GM18861 (cell line): ENCODE results near the gene DOCK6.

Experiments
- ATAC-seq: cut with Tn5 transposase; IDR thresholded peaks from one replicate; pipeline ENCODE4 v1.9.1; 2021; ENCODE audit not compliant: unreplicated experiment

Gene DOCK6

DNA sequence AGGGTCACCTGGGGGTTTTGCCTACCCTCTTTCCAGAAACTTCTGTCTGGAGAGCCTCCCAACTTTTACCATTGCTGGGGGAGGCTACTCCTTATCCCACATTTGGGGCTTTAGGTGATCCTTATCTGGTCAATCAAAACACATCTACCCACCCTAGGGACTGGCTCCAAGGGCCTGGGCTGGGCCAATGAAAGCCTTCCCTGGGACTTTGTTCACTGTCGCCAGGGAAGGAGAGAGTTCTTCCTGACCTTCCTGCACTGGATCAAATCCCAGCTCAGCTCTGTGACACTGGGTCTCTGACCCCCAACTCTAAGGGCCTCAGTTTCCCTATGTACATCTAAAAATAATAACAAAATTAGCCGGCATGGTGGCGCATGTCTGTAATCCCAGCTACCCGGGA is 11.1 kb downstream of the DOCK6 start:
- ATAC-seq, result no peak

DNA sequence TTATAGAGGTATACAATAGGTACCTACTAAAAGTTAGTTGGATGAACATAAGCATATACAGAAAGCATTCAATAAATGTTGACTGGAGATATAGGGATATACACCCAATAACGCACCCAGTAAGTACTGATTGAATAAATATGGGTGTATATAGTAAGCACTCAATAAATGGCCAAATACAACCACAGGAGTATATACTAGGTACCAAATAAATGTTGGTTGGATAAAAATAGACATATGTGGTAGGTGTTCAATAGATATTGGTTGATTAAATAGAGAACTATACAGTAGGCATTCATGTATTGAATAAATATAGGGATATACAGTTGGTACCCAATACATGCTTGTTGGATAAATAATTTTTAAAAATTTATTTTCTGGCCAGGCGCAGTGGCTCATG is 13.5 kb downstream of the DOCK6 start:
- ATAC-seq, result no peak

DNA sequence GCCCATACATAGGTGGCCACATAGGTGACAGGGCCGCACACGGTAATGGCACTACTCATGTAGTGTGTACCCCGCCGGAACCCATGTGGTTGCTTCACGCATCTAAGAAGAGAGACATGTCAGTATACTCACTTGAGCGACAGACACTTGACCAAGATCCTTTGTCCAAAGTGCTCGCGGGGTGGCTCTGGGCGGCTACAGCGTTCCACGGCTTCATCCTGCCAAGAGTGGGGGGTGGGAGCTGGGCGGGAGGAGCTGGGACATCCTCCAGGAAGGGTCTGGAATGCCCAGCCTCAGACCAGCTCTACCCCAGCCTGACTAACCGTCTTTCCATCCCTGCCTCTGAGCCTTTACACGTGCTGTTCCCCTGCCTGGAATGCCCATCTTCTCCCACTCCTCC is 14.4 kb downstream of the DOCK6 start:
- ATAC-seq, result no peak

DNA sequence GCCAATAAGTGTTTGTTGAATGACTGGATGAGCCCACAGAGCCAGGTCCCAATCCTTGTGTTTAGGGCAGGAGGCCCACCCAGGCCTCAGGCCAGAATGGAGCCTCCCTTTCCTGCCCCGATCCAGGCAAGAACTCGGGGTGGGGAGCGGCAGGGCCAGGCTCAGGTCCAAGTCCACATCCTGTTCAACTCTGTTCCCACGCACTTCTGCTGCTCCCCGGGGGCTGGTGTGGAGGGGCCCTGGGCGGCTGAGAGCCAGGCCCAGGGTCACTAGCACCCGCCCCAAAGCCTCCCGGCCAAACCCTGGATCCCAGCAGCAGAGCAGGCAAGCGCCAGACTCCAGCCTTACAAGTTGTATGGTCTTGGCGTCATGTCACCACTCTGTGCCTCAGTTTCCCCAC is 14.9 kb downstream of the DOCK6 start:
- ATAC-seq, result no peak

DNA sequence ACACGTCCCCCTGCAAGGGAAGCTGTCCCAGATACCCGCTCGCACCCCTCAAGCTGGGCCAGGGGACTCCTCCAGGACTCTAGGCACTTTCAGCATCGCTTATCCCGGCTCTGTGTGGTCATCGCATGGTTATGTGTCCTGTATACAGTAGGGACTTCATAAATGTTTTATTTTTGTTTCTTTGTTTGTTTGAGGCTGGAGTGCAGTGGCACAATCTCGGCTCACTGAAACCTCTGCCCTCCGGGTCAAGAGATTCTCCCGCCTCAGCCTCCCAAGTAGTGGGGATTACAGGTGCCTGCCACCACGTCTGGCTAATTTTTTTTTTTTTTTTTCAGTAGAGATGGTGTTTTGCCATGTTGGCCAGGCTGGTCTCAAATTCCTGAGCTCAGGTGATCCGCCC is 15.4 kb downstream of the DOCK6 start:
- ATAC-seq, result no peak

DNA sequence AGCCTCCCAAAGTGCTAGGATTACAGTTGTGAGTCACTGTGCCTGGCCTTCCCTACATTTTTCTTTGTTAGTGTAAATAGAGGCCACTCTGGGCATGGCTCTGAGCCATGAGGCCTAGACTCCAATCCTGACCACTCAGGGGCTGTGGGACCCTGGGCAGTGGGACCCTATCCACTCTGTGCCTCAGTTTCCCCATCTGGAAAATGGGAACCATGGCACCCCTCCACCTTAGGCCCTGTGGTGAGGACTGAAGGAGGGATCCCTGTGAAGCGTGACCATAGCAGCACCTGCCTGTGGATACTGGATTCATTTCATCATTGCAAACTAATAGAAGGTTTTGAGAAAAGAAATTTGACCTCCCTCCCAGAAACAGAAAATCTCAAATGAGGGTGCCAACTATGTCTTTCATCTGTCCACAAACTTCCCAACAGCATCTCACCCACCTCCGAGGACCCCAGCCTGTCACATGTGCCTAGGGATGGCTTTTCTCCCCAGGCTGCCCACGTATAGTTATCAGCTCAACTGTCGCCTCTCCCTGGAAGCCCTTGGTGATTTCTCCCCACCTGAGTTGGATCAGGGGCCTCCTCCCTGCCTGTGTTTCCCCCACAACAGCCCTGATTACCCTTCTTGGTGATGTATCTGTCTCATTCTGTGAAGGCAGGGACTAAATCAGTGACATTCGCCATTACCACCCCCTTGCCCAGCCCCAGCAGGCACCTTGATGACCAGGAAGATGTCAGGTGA is 17.3 kb downstream of the DOCK6 start:
- no peak for ATAC-seq

DNA sequence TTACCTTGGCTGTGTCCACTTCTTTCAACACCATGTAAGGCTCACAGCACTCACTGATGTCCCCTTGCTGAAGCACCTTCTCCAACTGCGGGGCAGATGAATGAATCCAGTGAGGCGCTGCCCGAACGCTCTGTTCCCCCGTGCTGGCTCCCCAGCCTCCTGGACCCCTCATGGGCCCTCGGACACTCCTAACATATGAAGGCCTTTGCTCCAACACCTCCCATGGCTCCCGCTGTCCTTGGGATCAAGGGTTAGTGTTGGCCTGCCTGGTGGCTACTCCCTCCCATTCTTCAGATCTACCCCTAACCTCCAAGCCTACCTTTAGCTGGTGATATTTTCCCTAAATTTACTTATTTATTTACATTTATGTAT is 18.5 kb downstream of the DOCK6 start:
- ATAC-seq, result no peak

DNA sequence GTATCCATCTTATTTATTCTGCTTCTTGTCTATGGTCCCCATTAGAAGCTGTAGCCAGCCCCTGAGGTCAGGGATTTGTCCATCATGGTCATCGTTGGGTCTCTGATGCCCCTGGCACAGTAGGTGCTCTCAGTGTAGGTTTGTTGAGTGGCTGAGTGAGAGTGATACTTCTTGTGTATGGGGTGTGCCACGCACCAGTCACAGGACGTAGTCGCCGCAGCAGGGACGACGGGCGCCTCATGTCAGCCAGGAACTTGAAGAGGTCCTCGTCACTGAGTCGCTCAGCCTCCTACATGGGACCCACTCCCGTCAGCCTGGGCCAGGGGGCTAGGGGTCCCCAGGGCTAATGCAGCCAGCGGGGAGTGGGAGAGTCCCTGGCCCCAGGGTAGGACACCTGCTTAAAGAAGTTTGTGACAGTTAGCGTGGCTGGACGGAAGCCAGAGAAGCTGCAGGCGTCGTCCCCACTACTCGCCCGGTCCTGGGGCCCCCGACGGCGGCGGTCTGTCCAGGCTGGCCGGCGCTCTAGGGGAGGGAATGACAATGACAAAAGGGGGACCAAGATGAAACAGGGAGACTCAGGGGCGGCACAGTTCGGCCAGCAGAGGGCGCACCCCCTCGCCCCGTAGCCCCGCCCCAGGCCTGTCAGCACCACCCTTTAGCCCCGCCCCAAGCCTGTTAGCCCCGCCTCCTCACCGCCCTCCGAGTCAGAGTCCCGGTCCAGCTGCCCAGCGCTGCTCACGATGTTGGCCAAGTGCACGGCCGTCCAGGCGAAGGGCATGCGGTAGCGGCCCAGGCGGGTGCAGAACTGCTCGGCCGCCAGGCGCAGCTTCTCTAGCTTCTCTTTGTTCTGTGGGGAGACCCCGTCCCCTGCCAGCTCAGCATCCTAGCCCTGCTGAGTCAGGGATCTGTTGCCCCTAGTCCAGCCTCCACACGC is 19.2 kb downstream of the DOCK6 start:
- no peak for ATAC-seq

DNA sequence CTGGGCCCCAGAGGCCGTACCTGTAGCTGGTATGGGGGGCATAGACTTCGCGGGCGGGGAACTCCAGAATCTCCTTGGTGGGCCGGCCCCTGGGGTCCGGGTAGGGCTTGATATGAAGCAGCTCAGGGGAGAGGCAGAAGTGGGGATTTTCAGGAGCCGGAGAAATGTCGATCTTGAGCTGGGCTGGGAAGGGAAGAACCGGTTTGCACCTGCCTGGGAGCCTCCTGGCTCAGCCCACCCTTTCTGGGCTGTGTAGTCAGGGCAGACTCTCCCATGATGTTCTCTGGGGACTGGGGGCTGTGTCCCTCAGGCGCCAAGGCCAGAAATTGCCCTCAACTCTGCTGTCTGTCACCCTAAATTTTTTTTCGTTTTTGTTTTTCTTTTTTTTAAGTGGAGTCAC is 20.3 kb downstream of the DOCK6 start:
- no peak for ATAC-seq

DNA sequence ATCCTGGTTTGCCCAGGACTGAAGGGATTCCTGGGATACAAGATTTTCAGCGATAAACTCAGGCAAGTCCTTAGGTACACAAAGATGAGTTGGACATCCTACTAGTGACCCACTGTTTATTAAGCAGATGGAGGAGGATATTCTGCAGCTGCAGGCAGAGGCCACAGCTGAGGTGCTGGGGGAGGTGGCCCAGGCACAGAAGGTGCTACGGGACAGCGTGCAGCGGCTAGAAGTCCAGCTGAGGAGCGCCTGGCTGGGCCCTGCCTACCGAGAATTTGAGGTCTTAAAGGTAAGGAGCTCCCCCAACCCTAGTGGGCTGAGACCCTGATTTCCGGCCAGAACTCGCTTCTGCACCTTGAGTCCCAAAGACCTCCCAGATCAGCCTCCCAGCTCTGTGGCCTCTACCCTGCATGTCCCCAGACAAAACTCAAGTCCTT is 22.3 kb downstream of the DOCK6 start:
- no peak for ATAC-seq

DNA sequence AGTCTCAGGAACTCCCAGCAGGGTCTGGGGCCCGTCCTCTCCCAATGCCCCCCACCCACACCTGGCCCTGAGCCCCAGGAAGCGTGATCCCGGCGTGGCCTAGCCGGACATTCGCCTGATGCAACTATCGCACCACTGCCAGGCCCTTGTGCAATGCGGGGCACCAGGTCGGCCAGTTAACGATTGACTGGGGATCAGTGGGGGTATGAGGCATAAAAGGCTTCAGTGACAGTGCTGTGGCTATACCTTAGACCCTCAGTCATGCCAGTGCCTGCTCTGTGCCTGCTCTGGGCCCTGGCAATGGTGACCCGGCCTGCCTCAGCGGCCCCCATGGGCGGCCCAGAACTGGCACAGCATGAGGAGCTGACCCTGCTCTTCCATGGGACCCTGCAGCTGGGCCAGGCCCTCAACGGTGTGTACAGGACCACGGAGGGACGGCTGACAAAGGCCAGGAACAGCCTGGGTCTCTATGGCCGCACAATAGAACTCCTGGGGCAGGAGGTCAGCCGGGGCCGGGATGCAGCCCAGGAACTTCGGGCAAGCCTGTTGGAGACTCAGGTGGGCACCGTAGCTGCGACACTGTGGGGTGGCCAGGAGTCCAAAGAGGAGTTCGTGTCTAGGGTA is 22.8 kb downstream of the DOCK6 start, which contains the start of gene ANGPTL8:
Gene ANGPTL8 (plus strand): TSS at position 243 of the 624 bp plus-strand sequence. CDS start 19 bp downstream, at position 262.
- ATAC-seq, result no peak

DNA sequence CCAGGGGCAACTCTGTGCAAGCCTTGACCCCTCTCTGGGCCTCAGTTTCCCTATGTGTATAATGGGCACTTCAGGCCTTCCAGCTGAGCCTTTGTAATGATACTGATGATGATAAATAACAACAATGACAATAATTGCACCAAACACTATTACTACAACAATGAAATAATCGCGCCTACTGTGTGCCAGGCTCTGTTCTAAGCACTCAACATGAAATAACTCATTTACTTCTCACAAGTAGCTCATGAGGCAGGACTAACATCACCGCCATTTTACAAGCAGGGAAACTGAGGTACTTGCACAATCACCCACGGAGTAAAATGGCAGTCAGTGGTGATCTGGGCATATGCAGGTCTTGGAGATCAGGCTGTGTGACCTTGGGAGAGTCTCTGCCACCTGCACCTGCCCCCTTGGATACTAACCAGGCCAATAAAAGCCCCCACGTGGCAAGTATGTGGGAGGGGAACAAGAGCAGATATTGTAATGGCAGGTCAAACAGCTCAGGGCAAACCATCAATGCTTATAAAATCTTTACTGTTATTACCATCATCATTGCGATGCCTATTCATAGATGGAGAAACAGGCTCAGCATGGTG is 23.4 kb downstream of the DOCK6 start:
- no peak for ATAC-seq

DNA sequence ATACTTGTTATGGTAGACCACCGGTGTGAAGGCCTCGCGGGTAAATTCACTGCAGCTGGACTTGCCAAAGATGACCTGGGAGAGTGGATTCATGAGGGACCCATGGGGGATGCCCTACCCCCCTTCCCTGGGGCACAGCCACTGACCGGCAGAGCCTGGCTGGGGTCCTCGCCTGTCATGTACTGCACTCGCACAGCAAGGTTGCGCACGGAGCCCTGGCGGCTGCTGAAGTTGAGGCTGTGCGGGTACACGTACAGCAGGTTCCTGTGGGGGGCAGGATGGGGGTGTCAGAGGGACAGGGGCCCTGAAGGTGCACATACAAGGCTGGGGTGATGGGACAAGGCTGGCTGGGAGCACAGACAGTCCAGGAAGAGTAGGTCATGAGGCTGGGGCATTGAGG is 24.3 kb downstream of the DOCK6 start:
- ATAC-seq, result no peak

DNA sequence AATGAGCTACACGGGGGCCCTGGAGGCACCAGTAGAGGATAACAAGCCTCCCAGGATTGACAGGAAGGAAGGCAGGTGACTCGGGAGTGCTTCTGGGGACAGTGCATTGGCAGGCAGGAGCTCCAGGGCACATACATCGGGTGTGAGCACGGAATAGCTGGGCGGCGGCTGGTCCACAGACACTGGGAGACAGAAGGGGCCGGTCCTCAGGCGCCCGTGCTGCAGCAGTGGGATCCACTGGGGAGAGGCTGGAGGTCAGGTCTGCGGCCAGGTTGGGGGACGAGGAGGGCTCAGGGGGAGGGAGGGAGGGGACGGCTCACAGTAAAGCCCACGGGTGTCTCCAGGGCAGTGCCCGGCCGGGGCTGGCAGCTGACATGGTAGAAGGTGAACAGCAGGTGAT is 25.0 kb downstream of the DOCK6 start:
- no peak for ATAC-seq

DNA sequence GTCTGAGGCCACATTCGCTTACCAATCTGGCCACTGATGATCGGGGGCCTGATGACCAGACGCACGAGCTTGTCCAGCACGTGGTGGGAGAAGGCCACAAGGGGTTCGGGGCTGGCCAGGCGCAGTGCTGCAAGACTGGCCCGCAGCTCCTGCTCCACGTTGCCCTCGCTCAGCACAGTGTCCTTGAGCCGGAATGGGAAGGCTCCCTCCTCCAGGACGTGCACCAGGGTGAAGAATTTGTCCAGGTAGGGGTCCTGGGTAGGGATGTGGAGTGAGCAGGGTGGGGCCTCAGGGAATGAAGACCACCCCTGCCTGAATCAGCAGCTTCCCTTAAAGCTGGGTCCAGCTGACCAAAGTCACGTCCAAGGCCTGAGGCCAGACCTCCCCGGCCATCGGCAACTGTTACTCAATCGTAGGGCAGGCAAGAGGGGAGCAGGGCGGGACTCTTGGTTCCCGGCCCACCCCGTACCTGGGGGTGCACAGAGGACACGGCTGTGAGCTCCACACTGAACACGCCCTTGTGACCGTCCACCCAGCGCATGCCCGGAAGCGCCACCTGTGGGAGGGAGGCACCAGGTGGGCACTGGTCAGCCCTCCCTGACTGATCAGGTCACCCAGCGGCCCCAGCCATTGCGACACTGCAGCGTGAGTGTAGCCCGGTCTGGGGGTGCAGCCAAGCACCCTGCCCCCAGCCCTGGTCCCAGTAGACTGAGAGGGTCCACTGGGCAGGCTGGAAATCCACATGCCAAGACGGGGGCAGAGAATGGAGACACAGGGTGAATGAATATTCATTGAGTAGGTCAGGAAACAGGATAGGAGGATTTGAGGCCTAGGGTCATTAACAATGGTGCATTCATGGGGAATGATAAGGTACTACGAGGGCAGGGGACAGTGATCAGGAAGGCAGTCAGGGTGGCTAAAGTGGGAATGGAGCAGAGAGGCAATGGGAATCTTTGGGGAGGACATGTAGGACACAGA is 25.7 kb downstream of the DOCK6 start:
- no peak for ATAC-seq

DNA sequence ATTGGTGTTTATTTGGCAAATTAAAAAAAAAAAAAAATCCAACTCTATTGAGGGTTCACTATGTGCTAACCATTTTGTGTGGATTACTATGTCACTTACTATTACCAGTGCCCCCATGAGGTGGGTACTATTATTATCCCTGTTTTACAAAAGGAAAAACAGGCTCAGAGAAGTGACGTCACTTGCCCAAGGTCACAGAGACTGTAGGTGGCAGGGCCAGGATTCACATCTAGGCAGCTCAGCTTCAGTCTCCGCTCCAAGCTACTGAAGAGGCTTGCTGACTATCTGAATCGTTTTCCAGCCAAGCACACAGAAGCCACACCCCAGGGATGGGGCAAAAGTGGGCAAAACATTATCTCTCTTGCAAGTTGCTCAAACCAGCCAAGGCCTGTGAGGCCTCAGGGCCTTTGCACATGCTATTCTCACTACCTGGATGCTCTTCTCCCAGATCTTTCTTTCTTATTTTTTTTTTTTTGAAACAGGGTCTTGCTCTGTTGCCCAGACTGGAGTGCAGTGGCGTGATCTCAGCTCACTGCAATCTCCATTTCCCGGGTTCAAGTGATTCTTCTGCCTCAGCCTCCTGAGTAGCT is 27.7 kb downstream of the DOCK6 start:
- ATAC-seq, result no peak

DNA sequence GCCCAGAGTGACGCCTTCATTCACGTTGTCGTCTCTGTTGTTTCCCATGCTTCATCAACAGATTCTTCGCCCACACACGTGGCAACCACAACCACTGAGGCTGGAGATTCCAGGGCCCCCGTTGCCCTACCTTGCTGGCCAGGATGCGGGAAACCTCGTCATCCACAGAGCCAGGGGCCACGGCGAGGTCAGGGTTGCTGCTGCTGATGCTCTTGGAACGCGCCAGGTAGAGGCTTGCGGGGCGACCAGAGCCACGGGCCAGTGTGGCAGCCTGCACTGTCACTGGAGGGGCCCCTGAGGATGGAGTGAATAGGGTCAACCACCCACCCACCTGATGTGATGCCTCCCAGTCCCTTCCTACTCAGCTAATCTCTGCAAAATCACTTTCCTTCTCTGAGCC is 29.3 kb downstream of the DOCK6 start:
- ATAC-seq, result no peak

DNA sequence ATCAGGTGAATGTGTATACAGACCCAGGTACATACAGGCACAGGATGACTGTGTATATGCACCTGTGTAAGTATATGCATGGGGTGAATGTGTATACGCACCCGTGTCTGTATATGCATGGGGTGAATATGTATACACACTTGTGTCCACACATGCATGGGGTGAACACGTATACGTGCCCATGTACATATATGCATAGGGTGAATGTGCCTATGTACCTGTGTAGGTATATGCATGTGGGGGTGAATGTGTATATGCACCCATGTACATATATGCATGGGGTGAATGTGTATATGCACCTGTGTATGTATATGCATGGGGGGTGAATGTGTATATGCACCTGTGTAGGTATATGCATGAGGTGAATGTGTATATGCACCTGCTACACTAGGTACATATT is 29.8 kb downstream of the DOCK6 start:
- ATAC-seq, result no peak

DNA sequence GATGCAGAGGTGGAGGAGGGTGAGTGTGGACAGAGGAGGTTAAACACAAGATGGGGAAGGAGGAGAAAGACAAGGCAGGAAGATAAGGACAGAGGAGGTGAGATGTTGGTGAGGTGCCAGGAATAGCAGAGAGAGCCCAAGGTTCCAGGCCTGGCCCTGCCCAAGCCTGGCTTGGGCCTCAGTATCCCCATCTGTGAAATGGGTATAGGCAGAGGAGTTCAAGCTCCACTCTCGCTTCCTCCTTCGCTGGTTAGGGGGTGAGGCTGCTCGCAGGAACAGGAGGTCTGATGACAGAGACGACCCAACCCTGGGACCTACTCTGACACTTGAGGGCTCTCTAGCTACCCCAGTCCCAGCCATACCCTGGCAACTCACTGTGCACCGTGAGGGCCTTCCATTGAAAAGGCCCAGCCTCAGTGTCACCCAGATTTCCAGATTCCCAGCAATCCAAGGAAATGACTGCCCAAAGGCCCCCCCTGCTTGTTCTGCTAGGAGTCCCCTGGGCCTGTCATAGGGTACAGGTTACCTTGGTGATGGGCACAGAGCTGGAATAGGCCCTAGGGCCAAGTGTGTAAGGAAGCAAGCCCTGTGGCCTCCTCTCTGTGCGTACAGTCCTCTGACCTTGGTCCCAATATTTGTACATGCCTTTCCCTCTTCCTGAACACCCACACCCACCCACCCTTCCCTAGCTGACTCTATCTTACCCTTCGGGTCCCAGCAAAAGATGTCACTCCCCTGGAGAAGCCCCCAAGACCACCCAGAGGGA is 31.5 kb downstream of the DOCK6 start:
- no peak for ATAC-seq
